ENCODE results near the gene ST8SIA4.

The ST8SIA4 gene

GRCh38 chr5:100903039-100903887 lies at the start of gene ST8SIA4:
TSS of gene ST8SIA4 (minus strand) at chr5:100903282. CDS start at chr5:100902955, 327 bp downstream.
- DNase-seq (ENCODE audit: low read depth in 2 of 2), result peak; percentile 25 to 30

GRCh38 chr5:100950985-100951384 lies 47.9 kb upstream of the ST8SIA4 start:
- no peak for DNase-seq (ENCODE audit: low read depth in 2 of 2)

- no peak for DNase-seq (ENCODE audit: low read depth in 2 of 2)
These were observed 10.2 kb upstream of the ST8SIA4 start for GRCh38 chr5:100913298-100913697.

- no peak for DNase-seq (ENCODE audit: low read depth in 2 of 2)
These were observed 6.0 kb upstream of the ST8SIA4 start for GRCh38 chr5:100909034-100909433.

- DNase-seq (ENCODE audit: low read depth in 2 of 2), result no peak
These were observed 2.3 kb upstream of the ST8SIA4 start for GRCh38 chr5:100905259-100905914.

- no peak for DNase-seq (ENCODE audit: low read depth in 2 of 2)
These were observed 1.3 kb upstream of the ST8SIA4 start for GRCh38 chr5:100904259-100904861.

GRCh38 chr5:100902440-100903038 lies 543 bp downstream of the ST8SIA4 start:
- DNase-seq (ENCODE audit: low read depth in 2 of 2), result no peak

- DNase-seq (ENCODE audit: low read depth in 2 of 2), result no peak
These were observed 1.2 kb downstream of the ST8SIA4 start for GRCh38 chr5:100901821-100902341.

GRCh38 chr5:100900796-100901781 lies 2.0 kb downstream of the ST8SIA4 start:
- no peak for DNase-seq (ENCODE audit: low read depth in 2 of 2)

GRCh38 chr5:100900142-100900795 lies 2.8 kb downstream of the ST8SIA4 start:
- no peak for DNase-seq (ENCODE audit: low read depth in 2 of 2)

GRCh38 chr5:100899675-100900074 lies 3.4 kb downstream of the ST8SIA4 start:
- DNase-seq (ENCODE audit: low read depth in 2 of 2), result no peak

GRCh38 chr5:100898504-100899346 lies 4.4 kb downstream of the ST8SIA4 start:
- no peak for DNase-seq (ENCODE audit: low read depth in 2 of 2)

GRCh38 chr5:100896054-100896453 lies 7.0 kb downstream of the ST8SIA4 start:
- no peak for DNase-seq (ENCODE audit: low read depth in 2 of 2)

- no peak for DNase-seq (ENCODE audit: low read depth in 2 of 2)
These were observed 12.5 kb downstream of the ST8SIA4 start for GRCh38 chr5:100890461-100891008.

GRCh38 chr5:100889896-100890295 lies 13.2 kb downstream of the ST8SIA4 start:
- no peak for DNase-seq (ENCODE audit: low read depth in 2 of 2)

GRCh38 chr5:100889165-100889743 lies 13.8 kb downstream of the ST8SIA4 start:
- no peak for DNase-seq (ENCODE audit: low read depth in 2 of 2)

- DNase-seq (ENCODE audit: low read depth in 2 of 2), result no peak
These were observed 25.8 kb downstream of the ST8SIA4 start for GRCh38 chr5:100877274-100877673.

GRCh38 chr5:100872408-100873190 lies 30.5 kb downstream of the ST8SIA4 start:
- no peak for DNase-seq (ENCODE audit: low read depth in 2 of 2)
